Fibroblast of pulmonary artery (primary cell): ENCODE measurements around the gene NCK2.

ENCODE experiments used
- DNase-seq: peaks from one replicate; pipeline ENCODE4 v3.0.0-alpha.2; 2010; ENCODE audit warnings: low read depth
- H3K4me3 ChIP-seq: replicated peaks from 2 replicates; pipeline ENCODE4 v1.5.1; 2011; ENCODE audit warnings: low read depth, mild to moderate bottlenecking, control low read depth, low read length, moderate library complexity
- TF ChIP-seq, protein P1 (sequence below): IDR thresholded peaks from 2 replicates; pipeline ENCODE4 v1.5.1; 2011; ENCODE audit warnings: mild to moderate bottlenecking, control low read depth, low read length, inconsistent platforms; ENCODE audit errors: missing control alignments

Gene NCK2

DNA sequence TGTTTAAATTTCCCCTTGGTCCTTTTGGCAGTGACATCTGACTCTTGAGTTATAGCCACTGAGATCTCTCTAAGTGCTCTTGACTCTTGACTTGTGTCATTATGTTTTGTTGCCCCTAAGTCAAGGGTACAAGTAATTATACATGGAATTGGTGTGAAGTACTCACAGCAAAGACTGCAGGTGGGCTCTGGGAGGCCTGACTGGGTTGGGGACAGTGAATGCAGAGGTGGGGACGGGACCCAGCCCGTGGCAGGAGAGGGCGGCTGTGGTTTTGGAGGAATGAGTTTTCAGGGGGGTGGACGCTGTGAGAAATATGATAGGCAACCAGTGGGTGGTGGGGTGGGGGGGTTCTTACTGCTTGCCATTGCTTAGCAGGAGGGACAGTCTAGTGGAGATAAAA is 97.8 kb downstream of the NCK2 start:
- TF ChIP-seq, protein P1, sequence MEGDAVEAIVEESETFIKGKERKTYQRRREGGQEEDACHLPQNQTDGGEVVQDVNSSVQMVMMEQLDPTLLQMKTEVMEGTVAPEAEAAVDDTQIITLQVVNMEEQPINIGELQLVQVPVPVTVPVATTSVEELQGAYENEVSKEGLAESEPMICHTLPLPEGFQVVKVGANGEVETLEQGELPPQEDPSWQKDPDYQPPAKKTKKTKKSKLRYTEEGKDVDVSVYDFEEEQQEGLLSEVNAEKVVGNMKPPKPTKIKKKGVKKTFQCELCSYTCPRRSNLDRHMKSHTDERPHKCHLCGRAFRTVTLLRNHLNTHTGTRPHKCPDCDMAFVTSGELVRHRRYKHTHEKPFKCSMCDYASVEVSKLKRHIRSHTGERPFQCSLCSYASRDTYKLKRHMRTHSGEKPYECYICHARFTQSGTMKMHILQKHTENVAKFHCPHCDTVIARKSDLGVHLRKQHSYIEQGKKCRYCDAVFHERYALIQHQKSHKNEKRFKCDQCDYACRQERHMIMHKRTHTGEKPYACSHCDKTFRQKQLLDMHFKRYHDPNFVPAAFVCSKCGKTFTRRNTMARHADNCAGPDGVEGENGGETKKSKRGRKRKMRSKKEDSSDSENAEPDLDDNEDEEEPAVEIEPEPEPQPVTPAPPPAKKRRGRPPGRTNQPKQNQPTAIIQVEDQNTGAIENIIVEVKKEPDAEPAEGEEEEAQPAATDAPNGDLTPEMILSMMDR, result no peak
- DNase-seq, result no peak

DNA sequence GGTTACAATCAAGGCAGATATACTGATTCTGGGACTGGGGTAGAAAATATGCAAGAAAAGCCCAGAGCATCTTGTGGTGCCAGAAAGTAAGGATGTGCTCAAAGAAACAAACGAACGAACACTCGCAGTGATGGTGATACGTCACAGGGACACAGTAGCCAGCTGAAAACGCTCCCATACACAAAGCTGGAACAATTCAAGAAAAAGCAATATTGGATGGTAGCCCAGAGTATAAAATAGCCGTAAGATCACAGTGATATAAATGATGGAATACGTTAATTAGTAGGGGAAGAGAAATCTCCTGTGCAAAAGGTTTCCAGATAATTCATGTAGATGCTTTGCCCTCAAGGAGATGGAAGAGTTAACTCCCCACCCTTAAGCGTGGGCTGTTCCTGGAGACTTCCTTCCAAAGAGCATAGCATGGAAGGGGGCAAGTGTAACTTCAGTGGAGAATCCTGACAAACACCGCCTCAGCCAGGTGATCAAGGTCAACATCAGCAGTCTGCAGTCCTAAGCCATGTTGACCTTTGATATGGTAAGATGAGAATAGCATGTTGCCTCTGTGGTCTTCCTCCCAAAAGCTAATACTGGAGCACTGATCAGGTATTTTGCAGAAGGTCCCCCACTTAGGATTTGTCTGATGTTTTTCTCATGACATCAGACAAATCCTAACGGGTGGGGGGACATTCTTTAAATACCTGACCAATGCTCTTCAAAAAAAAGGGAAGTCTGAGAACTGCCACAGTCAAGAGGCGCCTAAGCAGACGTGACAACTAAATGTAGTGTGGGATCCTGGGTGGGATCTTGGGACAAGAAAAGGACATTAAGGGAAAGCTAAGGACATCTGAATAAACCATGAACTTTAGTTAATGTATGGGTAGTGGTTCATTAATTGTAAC is 99.0 kb downstream of the NCK2 start:
- H3K4me3 ChIP-seq, result no peak overlapping the region
- TF ChIP-seq, protein P1, result no peak
- no peak for DNase-seq

More for the DNA sequence above, 97.8 kb downstream of the NCK2 start:
- H3K4me3 ChIP-seq, result no peak overlapping the region

GRCh38 chr2:105845976-105846375 is 101.3 kb downstream of the NCK2 start:
- TF ChIP-seq, protein P1, result no peak
- H3K4me3 ChIP-seq, result no peak overlapping the region
- DNase-seq, result no peak

- TF ChIP-seq, protein P1, result no peak
- no peak for DNase-seq
Observed at GRCh38 chr2:105847056-105847455, 102.3 kb downstream of the NCK2 start.

GRCh38 chr2:105848367-105848766 is 103.7 kb downstream of the NCK2 start:
- DNase-seq, result no peak
- TF ChIP-seq, protein P1, result no peak
- H3K4me3 ChIP-seq, result no peak overlapping the region

More at GRCh38 chr2:105847056-105847455, 102.3 kb downstream of the NCK2 start:
- no peak overlapping the region for H3K4me3 ChIP-seq

DNA sequence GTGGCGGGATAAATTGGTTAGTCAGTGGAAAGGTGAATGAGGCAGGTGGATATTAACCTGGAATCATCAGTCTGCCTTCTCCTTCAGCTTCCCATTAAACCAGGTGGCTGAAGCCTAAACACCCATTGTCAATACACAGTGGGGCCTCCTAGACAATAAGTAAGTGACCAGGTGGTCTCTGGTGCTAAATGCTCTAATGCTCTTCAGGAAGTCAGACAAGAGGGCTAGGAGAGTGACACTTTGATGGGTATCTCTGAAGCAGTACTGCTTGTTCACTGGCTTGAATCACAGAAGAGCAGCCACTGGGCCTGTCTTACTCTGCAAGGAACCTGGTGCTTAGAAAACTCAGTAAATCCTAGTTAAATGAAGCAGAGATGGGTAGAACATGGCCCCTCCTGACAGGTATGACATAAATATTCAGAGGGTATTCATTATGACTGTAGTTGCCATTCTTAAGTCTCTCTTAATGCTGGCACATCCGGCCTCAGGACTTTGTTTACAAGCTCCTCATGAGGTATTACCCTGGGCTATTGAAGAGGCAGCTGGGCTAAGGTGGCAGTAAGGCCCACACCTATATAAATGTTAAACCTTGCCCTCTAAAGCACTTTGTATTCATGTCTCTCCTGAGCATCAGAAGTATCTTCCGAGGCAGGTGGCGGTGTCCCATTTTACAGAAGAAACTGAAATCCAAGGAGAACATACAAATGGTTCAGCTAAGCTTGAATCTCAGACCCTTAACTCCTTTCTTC is 104.9 kb downstream of the NCK2 start:
- TF ChIP-seq, protein P1, result no peak
- DNase-seq, result no peak
- H3K4me3 ChIP-seq, result no peak overlapping the region
